Femur (tissue), 1 donor: ENCODE measurements around the gene MYH10.

Source experiments
- DNase-seq: peaks from one replicate; pipeline ENCODE4 v3.0.0-alpha.2; 2017

The MYH10 gene

GRCh38 chr17:8490256-8491023, 140.1 kb downstream of the MYH10 start:
- no peak for DNase-seq

- no peak for DNase-seq
These were observed 140.7 kb downstream of the MYH10 start for GRCh38 chr17:8489841-8490240.

- DNase-seq: peak; percentile 47
These were observed 141.6 kb downstream of the MYH10 start for GRCh38 chr17:8488901-8489300.

- DNase-seq: no peak
These were observed 142.0 kb downstream of the MYH10 start for GRCh38 chr17:8488491-8488890.

GRCh38 chr17:8487743-8488142, 142.8 kb downstream of the MYH10 start:
- no peak for DNase-seq

- DNase-seq: peak; percentile 9
These were observed 143.3 kb downstream of the MYH10 start for GRCh38 chr17:8487130-8487645.

GRCh38 chr17:8485491-8485890, 145.0 kb downstream of the MYH10 start:
- DNase-seq: no peak

- DNase-seq: no peak
These were observed 146.1 kb downstream of the MYH10 start for GRCh38 chr17:8484465-8484864.

GRCh38 chr17:8482546-8482945, 148.0 kb downstream of the MYH10 start:
- DNase-seq: no peak

GRCh38 chr17:8481703-8482102, 148.8 kb downstream of the MYH10 start:
- no peak for DNase-seq

GRCh38 chr17:8481089-8481488, 149.4 kb downstream of the MYH10 start:
- DNase-seq: no peak

- no peak for DNase-seq
These were observed 150.2 kb downstream of the MYH10 start for GRCh38 chr17:8480011-8480976.

- DNase-seq: no peak
These were observed 151.0 kb downstream of the MYH10 start for GRCh38 chr17:8479431-8479947.

GRCh38 chr17:8477715-8478441, 152.6 kb downstream of the MYH10 start:
- no peak for DNase-seq

- no peak for DNase-seq
These were observed 153.4 kb downstream of the MYH10 start for GRCh38 chr17:8477171-8477570.

- no peak for DNase-seq
These were observed 153.8 kb downstream of the MYH10 start for GRCh38 chr17:8476741-8477140.

- DNase-seq: no peak
These were observed 154.7 kb downstream of the MYH10 start for GRCh38 chr17:8475781-8476180.

GRCh38 chr17:8475227-8475626, 155.3 kb downstream of the MYH10 start:
- no peak for DNase-seq

GRCh38 chr17:8474826-8475225, 155.7 kb downstream of the MYH10 start:
- DNase-seq: no peak

- DNase-seq: no peak
These were observed 156.9 kb downstream of the MYH10 start for GRCh38 chr17:8473451-8474192.

GRCh38 chr17:8472663-8473062, 157.9 kb downstream of the MYH10 start:
- DNase-seq: no peak
